C1 segment of cervical spinal cord (tissue), 14 donors: Measurements from ENCODE around the gene BTBD1.
A peak's percentile ranks its signal among the peaks of the same experiment; 100 is the strongest.
"Not testable (repeated sequence)": the region's sequence is repeated elsewhere in the genome, so short reads cannot be mapped to it uniquely, and the experiment has no call there.

Source experiments
- DNase-seq, 14 donors: peaks; one replicate each; lab custom pipeline; 2025; lab: John Stamatoyannopoulos, UW

BTBD1 gene

DNA sequence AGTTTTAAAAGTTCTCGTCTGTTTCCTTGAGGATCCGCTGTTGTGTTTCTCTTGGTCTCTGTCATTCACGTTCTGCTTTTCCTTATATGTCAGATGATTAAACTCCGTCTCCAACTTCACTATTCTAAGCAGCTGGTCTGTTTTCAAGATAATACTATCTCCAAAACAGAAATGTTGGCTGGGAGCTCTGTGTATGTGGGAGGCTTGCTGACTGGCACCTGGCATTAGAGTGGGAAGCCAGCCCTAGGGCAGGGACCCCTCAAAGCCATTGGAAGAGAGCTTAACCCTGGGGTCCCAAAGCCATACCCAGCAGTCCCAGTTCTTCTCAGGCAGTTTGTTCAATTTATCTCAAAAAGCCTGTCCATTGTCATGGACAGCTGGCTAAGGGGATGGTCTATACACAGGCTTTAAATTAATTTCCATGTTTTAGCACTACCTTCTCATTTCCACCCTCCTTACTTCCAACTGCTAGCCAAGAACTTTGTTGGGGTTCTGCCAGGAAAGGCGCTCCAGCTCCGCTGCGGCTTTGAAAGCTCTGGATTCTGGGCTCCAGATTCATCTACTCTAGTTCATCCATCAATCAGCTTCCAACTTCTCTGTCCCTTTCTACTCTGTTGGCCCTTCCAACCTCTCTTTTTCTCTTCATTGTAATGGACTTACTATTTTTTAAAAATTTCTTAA lies 9.2 kb downstream of the BTBD1 start:
- DNase-seq, result peak in 1 of 14 donors; percentile 5

DNA sequence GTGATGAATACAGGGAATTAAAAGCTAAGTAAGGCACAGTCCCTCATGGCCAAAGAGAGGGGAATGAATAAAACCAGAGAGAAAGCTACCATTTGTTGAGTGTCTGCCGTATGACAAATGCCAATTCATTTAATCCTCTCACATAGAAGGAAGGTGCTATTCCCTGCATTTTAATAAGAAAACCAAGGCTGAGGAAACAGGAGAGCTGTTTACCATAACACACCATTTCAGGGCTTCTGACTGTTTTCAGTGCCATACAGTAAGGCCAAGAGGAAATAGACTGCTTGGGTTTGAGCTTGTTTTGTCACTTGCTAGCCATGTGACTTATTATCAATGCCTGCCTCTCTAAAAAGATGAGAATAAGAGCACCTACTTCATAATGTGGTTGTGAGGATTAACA lies 10.1 kb downstream of the BTBD1 start:
- DNase-seq, result no peak

GRCh38 chr15:83053151-83053550 lies 13.9 kb downstream of the BTBD1 start:
- DNase-seq, result no peak

DNA sequence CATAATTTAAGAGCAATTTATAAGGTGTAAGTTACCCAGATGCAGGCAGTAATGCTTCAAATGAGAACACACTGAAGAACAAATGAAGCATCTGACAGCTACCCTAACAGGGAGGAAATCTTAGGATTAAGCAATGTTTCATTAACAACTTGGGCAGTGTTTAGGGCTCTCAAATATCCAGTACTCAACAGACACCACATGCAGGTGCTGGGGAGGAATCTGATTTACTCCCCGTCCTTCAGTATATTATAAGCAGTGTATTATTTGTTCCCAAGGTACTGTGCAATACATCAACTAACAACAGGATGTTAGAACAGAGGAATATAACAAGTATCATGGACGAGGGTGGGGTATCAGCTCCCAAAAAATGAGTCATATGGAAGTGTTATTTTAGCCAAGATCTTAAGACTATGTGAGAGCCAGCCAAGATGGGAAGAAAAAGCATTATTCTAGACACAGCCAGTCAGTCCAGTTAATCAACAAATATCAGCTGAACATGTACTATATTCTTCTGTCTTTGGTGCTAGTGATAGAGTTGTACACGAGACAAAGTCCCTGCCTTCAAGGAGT lies 20.4 kb downstream of the BTBD1 start:
- DNase-seq, result no peak

DNA sequence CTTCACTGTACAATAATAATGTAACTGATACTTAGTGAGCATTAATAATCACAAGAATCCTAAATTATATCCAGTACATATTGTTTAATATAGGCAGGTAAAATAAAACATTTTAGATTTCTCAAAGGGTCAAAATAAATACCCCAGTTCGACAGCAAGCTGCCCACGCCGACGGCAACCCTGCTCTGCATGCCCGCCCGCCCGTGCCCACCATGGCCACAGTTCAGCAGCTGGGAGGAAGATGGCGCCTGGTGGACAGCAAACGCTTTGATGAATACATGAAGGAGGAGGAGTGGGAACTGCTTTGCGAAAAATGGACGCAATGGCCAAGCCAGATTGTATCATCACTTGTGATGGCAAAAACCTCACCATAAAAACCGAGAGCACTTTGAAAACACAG lies 22.9 kb downstream of the BTBD1 start:
- no peak for DNase-seq

DNA sequence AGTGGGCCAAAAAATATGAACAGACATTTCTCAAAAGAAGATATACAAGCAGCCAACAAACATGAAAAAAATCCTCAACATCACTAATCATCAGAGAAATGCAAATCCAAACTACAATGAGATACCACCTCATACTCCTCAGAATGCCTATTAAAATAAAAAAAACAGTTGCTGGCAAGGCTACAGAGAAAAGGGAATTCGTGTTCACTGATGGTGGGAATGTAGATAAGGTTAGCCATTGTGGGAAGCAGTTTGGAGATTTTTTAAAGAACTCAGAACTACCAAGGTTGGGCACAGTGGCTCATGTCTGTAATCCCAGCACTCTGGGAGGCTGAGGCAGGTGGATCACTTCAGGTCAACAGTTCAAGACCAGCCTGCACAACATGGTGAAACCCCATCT lies 27.8 kb downstream of the BTBD1 start:
- no peak for DNase-seq

- no peak for DNase-seq
Measured at GRCh38 chr15:83036253-83036652, 30.8 kb downstream of the BTBD1 start.

DNA sequence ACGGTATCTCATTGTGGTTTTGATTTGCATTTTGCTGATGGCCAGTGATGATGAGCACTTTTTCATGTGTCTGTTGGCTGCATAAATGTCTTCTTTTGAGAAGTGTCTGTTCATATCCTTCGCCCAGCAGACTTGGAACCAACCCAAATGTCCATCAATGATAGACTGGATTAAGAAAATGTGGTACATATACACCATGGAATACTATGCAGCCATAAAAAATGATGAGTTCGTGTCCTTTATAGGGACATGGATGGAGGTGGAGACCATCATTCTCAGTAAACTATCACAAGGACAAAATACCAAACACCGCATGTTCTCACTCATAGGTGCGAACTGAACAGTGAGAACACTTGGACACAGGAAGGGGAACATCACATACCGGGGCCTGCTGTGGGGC lies 35.8 kb downstream of the BTBD1 start:
- not testable (repeated sequence) for DNase-seq

DNA sequence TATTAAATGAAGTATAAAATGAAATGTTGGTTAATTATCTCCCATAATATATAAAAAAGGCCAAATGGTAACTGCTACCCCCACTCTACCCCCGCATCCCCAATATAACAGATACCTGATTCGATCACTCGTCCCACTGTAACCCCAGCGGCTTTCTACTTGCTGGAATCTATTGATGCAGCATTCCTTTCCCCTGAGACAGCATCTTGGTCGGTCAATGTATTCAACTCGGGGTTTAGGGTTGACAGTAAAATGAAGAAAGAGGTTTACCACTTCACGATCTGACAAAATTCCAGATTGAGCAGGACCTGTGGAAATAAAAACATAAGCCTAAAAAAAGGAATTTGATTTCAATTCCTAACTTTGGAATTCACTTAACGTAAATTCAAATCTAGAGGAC lies 37.0 kb downstream of the BTBD1 start:
- DNase-seq, result no peak

DNA sequence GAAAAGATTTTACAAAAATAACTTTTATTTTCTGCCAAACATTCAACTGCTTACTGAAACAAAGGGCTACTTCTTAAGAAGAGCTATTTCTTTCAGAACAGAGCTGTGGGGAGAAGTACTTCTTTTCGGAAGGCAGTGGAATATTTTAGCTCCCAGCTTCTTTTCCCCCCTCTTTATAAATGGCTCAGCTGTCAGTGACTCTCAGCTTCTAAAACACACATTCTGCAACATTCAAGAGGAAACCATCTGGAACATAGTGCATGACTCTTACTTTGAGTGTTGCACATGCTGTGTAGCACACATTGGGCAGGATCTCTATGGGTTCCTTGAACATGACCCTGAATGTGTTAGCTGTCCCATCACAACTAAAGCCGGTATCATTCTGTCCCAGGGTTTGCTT lies 48.6 kb downstream of the BTBD1 start:
- DNase-seq, result no peak

GRCh38 chr15:83016906-83017305 lies 50.1 kb downstream of the BTBD1 start:
- no peak for DNase-seq

DNA sequence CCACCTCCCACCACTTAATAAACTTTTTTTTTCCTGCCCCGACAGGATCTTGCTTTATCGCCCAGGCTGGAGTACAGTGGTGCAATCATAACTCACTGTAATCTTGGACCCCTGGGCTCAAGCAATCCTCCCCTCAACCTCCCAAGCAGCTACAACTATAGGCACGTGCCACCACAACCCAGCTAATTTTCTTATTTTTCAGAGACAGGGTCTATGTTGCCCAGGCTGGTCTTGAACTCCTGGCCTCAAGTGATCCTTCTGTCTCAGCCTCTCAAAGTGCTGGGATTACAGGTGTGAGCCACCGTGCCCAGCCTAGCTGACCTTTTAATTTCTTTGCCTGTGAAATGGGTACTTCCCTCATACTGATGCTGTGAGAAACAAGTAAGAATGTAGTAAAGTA lies 51.7 kb downstream of the BTBD1 start:
- no peak for DNase-seq

DNA sequence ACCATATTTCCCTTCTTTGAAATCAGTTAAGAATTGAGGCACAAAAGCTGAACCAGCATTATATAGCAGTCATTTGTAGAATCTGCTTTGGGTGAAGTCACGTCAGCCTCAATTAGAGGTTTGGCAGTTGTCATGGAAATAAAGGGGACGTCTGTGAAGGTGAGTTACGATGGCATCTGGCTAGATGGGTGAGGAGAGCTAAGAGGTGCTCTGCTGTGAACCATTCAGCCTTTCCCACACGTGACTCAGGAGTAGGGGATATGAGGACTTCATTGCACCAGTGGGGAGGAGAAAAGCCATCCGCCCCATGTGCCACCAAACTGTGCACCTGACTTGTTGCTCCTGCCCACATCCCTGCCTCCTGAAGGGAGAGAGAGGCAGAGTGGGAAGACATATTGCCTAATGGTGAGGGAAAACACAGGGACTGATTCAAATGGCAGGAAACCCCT lies 52.8 kb downstream of the BTBD1 start:
- DNase-seq, result no peak

DNA sequence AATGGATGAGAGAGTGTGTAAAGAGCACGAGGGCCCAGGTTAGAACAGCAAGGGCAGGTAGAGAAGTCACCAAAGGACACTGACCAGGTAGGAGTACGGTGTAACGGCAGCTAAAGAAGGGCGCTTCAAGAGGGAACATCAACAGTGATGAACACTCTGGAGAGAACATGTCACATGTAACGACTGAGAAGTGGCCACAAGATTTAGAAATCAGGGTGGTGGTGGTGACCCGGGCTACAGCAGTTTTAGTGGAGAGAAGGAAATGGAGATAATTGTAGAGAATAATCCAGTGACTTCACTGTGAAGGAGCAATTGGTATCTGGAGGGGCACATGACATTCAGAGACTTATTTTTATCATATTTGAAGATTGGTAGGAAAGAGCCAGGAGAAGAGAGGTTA lies 54.4 kb downstream of the BTBD1 start:
- no peak for DNase-seq

- peak in 2 of 14 donors; percentile 25 to 35 for DNase-seq
Measured at GRCh38 chr15:83012076-83012426, 55.0 kb downstream of the BTBD1 start.

GRCh38 chr15:83011271-83012075 lies 55.6 kb downstream of the BTBD1 start, which contains the start of gene C15orf40:
Gene C15orf40, minus strand, starts transcription at chr15:83011639. Its CDS starts 32 bp downstream, at chr15:83011607.
- DNase-seq, result peak; percentile 25 to 93 (median 82)

- peak in 13 of 14 donors; percentile 31 to 75 (median 58) for DNase-seq
Measured at GRCh38 chr15:83010709-83011270, 56.3 kb downstream of the BTBD1 start.

- DNase-seq, result not testable (repeated sequence)
Measured at GRCh38 chr15:83000672-83001031, 66.4 kb downstream of the BTBD1 start.

GRCh38 chr15:82999905-83000671 lies 67.0 kb downstream of the BTBD1 start:
- DNase-seq, result peak in 3 of 14 donors; percentile 1 to 6 (median 4)

DNA sequence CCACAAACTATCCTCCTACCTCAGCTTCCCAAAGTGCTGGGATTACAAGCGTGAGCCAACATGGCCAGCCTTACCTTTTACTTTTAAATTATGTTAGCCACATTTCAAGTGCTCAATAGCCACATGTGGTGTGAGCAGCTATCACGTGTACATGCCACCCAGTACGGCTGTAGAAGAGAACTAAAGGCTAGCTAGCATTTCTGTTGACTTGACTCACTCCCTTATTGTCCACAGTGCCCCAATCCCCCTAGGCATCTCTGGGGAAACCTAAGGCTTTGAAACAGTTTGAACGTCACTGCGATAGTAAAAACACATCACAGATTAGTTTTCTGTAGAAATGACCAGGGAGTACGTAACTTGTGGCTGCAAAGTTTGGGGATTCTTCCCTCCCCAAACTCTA lies 67.6 kb downstream of the BTBD1 start:
- DNase-seq, result no peak

GRCh38 chr15:82995938-82996337 lies 71.1 kb downstream of the BTBD1 start:
- DNase-seq, result no peak

GRCh38 chr15:82995076-82995475 lies 72.0 kb downstream of the BTBD1 start:
- DNase-seq, result no peak
